MCF 10A (cell line): ENCODE results near the gene ZNF786. TPM values are rescaled to one million over a fixed set of nuclear protein-coding genes. Genes with fewer than 3 reads are reported as not detected.

Experiments used
- BruUV-seq: library from RNA; stranded (reverse); fragments of 400-500 nt; replicated peaks from 2 replicates; lab custom pipeline; 2021; lab: Mats Ljungman, UMichigan
- CTCF ChIA-PET: fragments of 300-600 bp; sonication (Branson Sonifier 250); formaldehyde crosslinking; extraction: SDS; loops from one replicate; lab custom pipeline; 2021; ENCODE audit warnings: antibody characterized with exemption, inconsistent platforms; lab: Yijun Ruan, JAX
- POLR2A ChIA-PET: fragments of 300-600, 350-650 bp; sonication (Branson Sonifier 250); formaldehyde crosslinking; extraction: SDS; loops from one replicate; lab custom pipeline; 2020; ENCODE audit warnings: antibody characterized with exemption, inconsistent platforms; lab: Yijun Ruan, JAX
- DNase-seq: peaks from one replicate; pipeline ENCODE4 v3.0.0-alpha.2; 2018; ENCODE audit not compliant: unreplicated experiment
- H3K27ac Mint-ChIP-seq: one replicate; pipeline ENCODE4 v1.8.0; 2022; ENCODE audit warnings: mild to moderate bottlenecking, low read depth, mixed read lengths; ENCODE audit not compliant: unreplicated experiment
- H3K27me3 Mint-ChIP-seq: one replicate; pipeline ENCODE4 v1.8.0; 2022; ENCODE audit warnings: mixed read lengths; ENCODE audit not compliant: insufficient read depth, unreplicated experiment
- H3K36me3 Mint-ChIP-seq: one replicate; pipeline ENCODE4 v1.8.0; 2022; ENCODE audit warnings: mild to moderate bottlenecking, moderate library complexity, mixed read lengths; ENCODE audit not compliant: insufficient read depth, unreplicated experiment
- H3K4me1 Mint-ChIP-seq: one replicate; pipeline ENCODE4 v1.8.0; 2022; ENCODE audit warnings: mixed read lengths; ENCODE audit not compliant: insufficient read depth, unreplicated experiment
- H3K4me3 Mint-ChIP-seq: one replicate; pipeline ENCODE4 v1.8.0; 2022; ENCODE audit warnings: mild to moderate bottlenecking, moderate library complexity, mixed read lengths; ENCODE audit not compliant: unreplicated experiment
- H3K9me3 Mint-ChIP-seq: one replicate; pipeline ENCODE4 v1.8.0; 2022; ENCODE audit warnings: mixed read lengths; ENCODE audit not compliant: unreplicated experiment
- CTCF ChIP-seq: fragments of 200-600 bp; IDR thresholded peaks from one replicate; pipeline ENCODE4 v1.8.0; 2022; ENCODE audit warnings: antibody characterized with exemption, mild to moderate bottlenecking; ENCODE audit not compliant: unreplicated experiment
- intact Hi-C: fragments of 100-400 bp; cut with micrococcal nuclease; formaldehyde crosslinking; loops from 2 replicates; pipeline ENCODE4 v1.14.1; 2022
- total RNA-seq: library from RNA; stranded (reverse); gene quantifications from 2 replicates; pipeline ENCODE4 v1.2.3, GENCODE V29; 2022

ZNF786 gene
- total RNA-seq, 1 experiment from 2014 or later = 5.6 TPM

GRCh38 chr7:149130572-149131198, 40.2 kb upstream of the ZNF786 start:
- Mint-ChIP-seq H3K4me3 (no peak overlapping the region), H3K27ac (no peak overlapping the region), H3K4me1 (peaks cover 10% of the 10 kb centered on the region), H3K9me3 (peaks cover 7% of the 10 kb centered on the region), H3K27me3 (no peaks in the 10 kb centered on the region), H3K36me3 (peaks cover 58% of the 10 kb centered on the region)
- no peak for DNase-seq
- CTCF ChIA-PET = no interaction called here
- POLR2A ChIA-PET = no interaction called here
- no peak for TF ChIP-seq CTCF
- BruUV-seq = no TSS peak
- intact Hi-C loops = no loop called here

- no peaks in the 10 kb centered on the region for H3K27me3 Mint-ChIP-seq
- POLR2A ChIA-PET = interaction anchor here (0.7 to 4.7 kb wide), 16 partner anchors 9 to 823 kb away, joined by 3 to 61 read pairs (median 4); partner anchors contain the start of genes PDIA4, ZNF282 and ZNF398
- H3K4me1 Mint-ChIP-seq = peaks cover 18% of the 10 kb centered on the region
- intact Hi-C loops = loop anchor here (1.0 to 2.0 kb wide), 4 partner anchors 21 to 370 kb away; partner anchors contain the start of genes ZNF282, ZNF398, ZNF746 and ZNF786
- peak overlapping the region; percentile 99 for H3K27ac Mint-ChIP-seq
- CTCF ChIA-PET = interaction anchor here (0.5 to 3.7 kb wide), 32 partner anchors 7 to 1078 kb away, joined by 3 to 17 read pairs (median 4); partner anchors contain the start of genes ZNF282 and ZNF398
- no TSS peak for BruUV-seq
- H3K36me3 Mint-ChIP-seq = peaks cover 31% of the 10 kb centered on the region
- peak; percentile 50 for DNase-seq
- peak overlapping the region; percentile 97 for H3K4me3 Mint-ChIP-seq
- no peak for TF ChIP-seq CTCF
- H3K9me3 Mint-ChIP-seq = peaks cover 7% of the 10 kb centered on the region
Measured at GRCh38 chr7:149126662-149127266, 36.2 kb upstream of the ZNF786 start.

GRCh38 chr7:149125863-149126661, 35.5 kb upstream of the ZNF786 start, which contains the start of gene ZNF425:
Gene ZNF425 (minus strand): TSS chr7:149126324. CDS start chr7:149126213, 111 bp downstream.
- Mint-ChIP-seq H3K36me3 (peaks cover 28% of the 10 kb centered on the region), H3K9me3 (peaks cover 7% of the 10 kb centered on the region), H3K27me3 (no peaks in the 10 kb centered on the region), H3K4me1 (peaks cover 18% of the 10 kb centered on the region), H3K4me3 (peak within 1 kb of the TSS; percentile 97), H3K27ac (peak within 1 kb of the TSS; percentile 99)
- peak; percentile 93 for DNase-seq
- BruUV-seq = no TSS peak
- ChIA-PET CTCF (interaction anchor here (0.5 to 3.7 kb wide), 38 partner anchors 8 to 1078 kb away, joined by 3 to 17 read pairs (median 4); partner anchors contain the start of genes ZNF282 and ZNF398), POLR2A (interaction anchor here (0.7 to 4.7 kb wide), 23 partner anchors 10 to 1960 kb away, joined by 3 to 61 read pairs (median 4); partner anchors contain the start of genes PDIA4, ZNF282 and ZNF398)
- TF ChIP-seq CTCF = peak; percentile 89
- intact Hi-C loops = loop anchor here (1.0 to 2.0 kb wide), 4 partner anchors 21 to 371 kb away; partner anchors contain the start of genes ZNF282, ZNF398, ZNF746 and ZNF786
